Body of pancreas (tissue), 4 donors: Measurements from ENCODE around the gene ANKRD33B.

ENCODE experiments used
- CTCF ChIP-seq, 7 experiments: fragments of 450-650 bp in 4 of 7; fragments of 200-600 bp in 3 of 7; sonication (generic) in 3 of 7; IDR thresholded peaks; one replicate each; pipeline ENCODE4 v1.5.1; 2016 to 2019; ENCODE audit warnings: antibody characterized with exemption in 7 of 7
- POLR2A ChIP-seq, 3 donors: fragments of 450-650 bp; IDR thresholded peaks; one replicate each; pipeline ENCODE4 v1.6.1; 2016; ENCODE audit warnings: antibody characterized with exemption in 3 of 3, mild to moderate bottlenecking in 2 of 3

- TF ChIP-seq POLR2A (IDR thresholded peaks at IDR 0.05) (no peak), CTCF (IDR thresholded peaks at IDR 0.05) (no peak)
Observed at GRCh38 chr5:10593531-10594181, 29.8 kb downstream of the ANKRD33B start.
